Ectodermal cell (in vitro differentiated cells): ENCODE data around the gene KRCC1.
"Not testable (repeated sequence)": the region's sequence is repeated elsewhere in the genome, so short reads cannot be mapped to it uniquely, and the experiment has no call there.

Source experiments
- H3K27ac ChIP-seq: 2 replicates; pipeline ENCODE4 v1.7.0; 2013; ENCODE audit warnings: mild to moderate bottlenecking, low read depth, low read length; ENCODE audit not compliant: insufficient read depth, poor library complexity, severe bottlenecking
- H3K27me3 ChIP-seq: 2 replicates; pipeline ENCODE4 v1.7.0; 2013; ENCODE audit warnings: mild to moderate bottlenecking, low read length; ENCODE audit not compliant: insufficient read depth, control insufficient read depth, poor library complexity, severe bottlenecking
- H3K36me3 ChIP-seq: one replicate; pipeline ENCODE4 v1.7.0; 2013; ENCODE audit warnings: low read length; ENCODE audit not compliant: control insufficient read depth, insufficient read depth
- H3K4me1 ChIP-seq: one replicate; pipeline ENCODE4 v1.7.0; 2013; ENCODE audit warnings: low read length; ENCODE audit not compliant: control insufficient read depth, insufficient read depth
- H3K4me3 ChIP-seq: 2 replicates; pipeline ENCODE4 v1.7.0; 2013; ENCODE audit warnings: low read depth, low read length, control low read depth; ENCODE audit not compliant: insufficient read depth
- H3K9me3 ChIP-seq: 2 replicates; pipeline ENCODE4 v1.7.0; 2013; ENCODE audit warnings: mild to moderate bottlenecking, low read length, moderate library complexity; ENCODE audit not compliant: control insufficient read depth
- WGBS, 2 experiments: methylation state at CpG; one replicate each; pipeline ENCODE4 v1.1.7; 2013; ENCODE audit warnings: missing lambda C conversion rate in 2 of 2; 5-methylcytosine and 5-hydroxymethylcytosine counted together

The KRCC1 gene

GRCh38 chr2:88048541-88048940 is 7.0 kb downstream of the KRCC1 start:
- WGBS, 2 experiments, result 94 to 96% methylated on average over 3 of the region's 3 CpGs
- Histone ChIP-seq H3K27ac (no peak overlapping the region), H3K36me3 (no peaks in the 10 kb centered on the region), H3K9me3 (no peaks in the 10 kb centered on the region), H3K4me3 (no peak overlapping the region), H3K27me3 (no peaks in the 10 kb centered on the region), H3K4me1 (peaks cover 4% of the 10 kb centered on the region)

- H3K4me3 ChIP-seq, H3K4me1 ChIP-seq, H3K27ac ChIP-seq, H3K27me3 ChIP-seq, H3K36me3 ChIP-seq, H3K9me3 ChIP-seq: not testable (repeated sequence)
- 90 to 91% methylated on average over 6 of the region's 6 CpGs for WGBS, 2 experiments
These were observed 10.0 kb downstream of the KRCC1 start for GRCh38 chr2:88045561-88045960.

- H3K27ac ChIP-seq, result no peak overlapping the region
- no peaks in the 10 kb centered on the region for H3K36me3 ChIP-seq
- H3K27me3 ChIP-seq, result no peaks in the 10 kb centered on the region
- H3K4me3 ChIP-seq, result no peak overlapping the region
- WGBS, 2 experiments, result 90 to 99% methylated on average over 5 of the region's 5 CpGs
- no peaks in the 10 kb centered on the region for H3K9me3 ChIP-seq
- no peaks in the 10 kb centered on the region for H3K4me1 ChIP-seq
These were observed 13.1 kb downstream of the KRCC1 start for GRCh38 chr2:88042476-88042875.

GRCh38 chr2:88038263-88039105 is 17.1 kb downstream of the KRCC1 start:
- 98 to 99% methylated on average over 2 to 4 of the region's 4 CpGs for WGBS, 2 experiments
- Histone ChIP-seq H3K27ac (no peak overlapping the region), H3K4me1 (no peaks in the 10 kb centered on the region), H3K27me3 (no peaks in the 10 kb centered on the region), H3K4me3 (no peak overlapping the region), H3K36me3 (peaks cover 5% of the 10 kb centered on the region), H3K9me3 (no peaks in the 10 kb centered on the region)

- Histone ChIP-seq H3K9me3 (no peaks in the 10 kb centered on the region), H3K36me3 (peaks cover 12% of the 10 kb centered on the region), H3K4me3 (no peak overlapping the region), H3K27me3 (no peaks in the 10 kb centered on the region), H3K27ac (no peak overlapping the region), H3K4me1 (no peaks in the 10 kb centered on the region)
These were observed 19.0 kb downstream of the KRCC1 start for GRCh38 chr2:88036606-88037005.

GRCh38 chr2:88036182-88036581 is 19.4 kb downstream of the KRCC1 start:
- no peak overlapping the region for H3K27ac ChIP-seq
- H3K4me1 ChIP-seq, result no peaks in the 10 kb centered on the region
- no peaks in the 10 kb centered on the region for H3K9me3 ChIP-seq
- H3K27me3 ChIP-seq, result no peaks in the 10 kb centered on the region
- H3K4me3 ChIP-seq, result no peak overlapping the region
- 89 to 95% methylated on average over 1 of the region's 2 CpGs for WGBS, 2 experiments
- peaks cover 12% of the 10 kb centered on the region for H3K36me3 ChIP-seq

GRCh38 chr2:88032070-88032702 is 23.4 kb downstream of the KRCC1 start:
- H3K9me3 ChIP-seq, result no peaks in the 10 kb centered on the region
- H3K36me3 ChIP-seq, result peaks cover 16% of the 10 kb centered on the region
- 96 to 97% methylated on average over 6 to 7 of the region's 7 CpGs for WGBS, 2 experiments
- H3K4me3 ChIP-seq, result no peak overlapping the region
- no peaks in the 10 kb centered on the region for H3K27me3 ChIP-seq
- no peak overlapping the region for H3K27ac ChIP-seq
- no peaks in the 10 kb centered on the region for H3K4me1 ChIP-seq

GRCh38 chr2:88028931-88029330 is 26.7 kb downstream of the KRCC1 start:
- WGBS, 2 experiments, result 94 to 98% methylated on average over 4 of the region's 4 CpGs
- H3K4me1 ChIP-seq, result no peaks in the 10 kb centered on the region
- H3K4me3 ChIP-seq, result no peak overlapping the region
- H3K36me3 ChIP-seq, result peaks cover 14% of the 10 kb centered on the region
- H3K27me3 ChIP-seq, result no peaks in the 10 kb centered on the region
- H3K27ac ChIP-seq, result no peak overlapping the region
- no peaks in the 10 kb centered on the region for H3K9me3 ChIP-seq

- peaks cover 11% of the 10 kb centered on the region for H3K36me3 ChIP-seq
- no peaks in the 10 kb centered on the region for H3K4me1 ChIP-seq
- no peak overlapping the region for H3K27ac ChIP-seq
- no peaks in the 10 kb centered on the region for H3K27me3 ChIP-seq
- H3K9me3 ChIP-seq, result no peaks in the 10 kb centered on the region
- no peak overlapping the region for H3K4me3 ChIP-seq
- 93% methylated on average over 10 of the region's 10 CpGs for WGBS, 2 experiments
These were observed 27.7 kb downstream of the KRCC1 start for GRCh38 chr2:88027697-88028389.

GRCh38 chr2:88024509-88024908 is 31.1 kb downstream of the KRCC1 start:
- Histone ChIP-seq H3K27me3 (no peaks in the 10 kb centered on the region), H3K36me3 (peaks cover 4% of the 10 kb centered on the region), H3K9me3 (no peaks in the 10 kb centered on the region), H3K27ac (no peak overlapping the region), H3K4me1 (no peaks in the 10 kb centered on the region), H3K4me3 (no peak overlapping the region)
- 16 to 19% methylated on average over 6 of the region's 6 CpGs for WGBS, 2 experiments
